NCI-H2107 treated with DMSO at 0.1 percent for 48 hours (cell line): ENCODE results near the gene BCAS4.
"Not testable (repeated sequence)": the region's sequence is repeated elsewhere in the genome, so short reads cannot be mapped to it uniquely, and the experiment has no call there.

Experiments
- DNase-seq: peaks from one replicate; lab custom pipeline; 2025; ENCODE audit not compliant: unreplicated experiment; lab: John Stamatoyannopoulos, UW

Gene BCAS4

GRCh38 chr20:50771419-50772080 lies 23.3 kb upstream of the BCAS4 start:
- DNase-seq: not testable (repeated sequence)

- no peak for DNase-seq
Measured at GRCh38 chr20:50772420-50773185, 22.3 kb upstream of the BCAS4 start.

- no peak for DNase-seq
Measured at GRCh38 chr20:50774515-50774914, 20.3 kb upstream of the BCAS4 start.

GRCh38 chr20:50776122-50776817 lies 18.6 kb upstream of the BCAS4 start:
- no peak for DNase-seq

- no peak for DNase-seq
Measured at GRCh38 chr20:50777373-50777772, 17.5 kb upstream of the BCAS4 start.

- DNase-seq: not testable (repeated sequence)
Measured at GRCh38 chr20:50778994-50779393, 15.9 kb upstream of the BCAS4 start.

GRCh38 chr20:50783390-50783789 lies 11.5 kb upstream of the BCAS4 start:
- DNase-seq: no peak

GRCh38 chr20:50783903-50784302 lies 11.0 kb upstream of the BCAS4 start:
- no peak for DNase-seq

- DNase-seq: no peak
Measured at GRCh38 chr20:50784464-50784863, 10.4 kb upstream of the BCAS4 start.

- DNase-seq: no peak
Measured at GRCh38 chr20:50786703-50787102, 8.2 kb upstream of the BCAS4 start.

GRCh38 chr20:50787181-50787580 lies 7.7 kb upstream of the BCAS4 start:
- DNase-seq: no peak

- peak; percentile 52 for DNase-seq
Measured at GRCh38 chr20:50788045-50788991, 6.5 kb upstream of the BCAS4 start.

GRCh38 chr20:50789968-50790650 lies 4.8 kb upstream of the BCAS4 start:
- DNase-seq: no peak

GRCh38 chr20:50790651-50791277 lies 4.1 kb upstream of the BCAS4 start:
- DNase-seq: peak; percentile 42

GRCh38 chr20:50792708-50793574 lies 1.9 kb upstream of the BCAS4 start:
- DNase-seq: no peak

GRCh38 chr20:50793575-50794016 lies 1.3 kb upstream of the BCAS4 start:
- not testable (repeated sequence) for DNase-seq

GRCh38 chr20:50794181-50794845 lies 548 bp upstream of the BCAS4 start:
- DNase-seq: peak; percentile 49

GRCh38 chr20:50797142-50797541 lies 2.3 kb downstream of the BCAS4 start:
- DNase-seq: no peak
